PC-3 (cell line): Measurements from ENCODE around the gene PAMR1.

Source experiments
- EZH2 ChIP-seq: fragments of 300-600 bp; sonication (generic); IDR thresholded peaks from one replicate; pipeline ENCODE4 v1.6.1; 2017; ENCODE audit warnings: antibody characterized with exemption, mild to moderate bottlenecking, low read length; ENCODE audit not compliant: unreplicated experiment
- EZH2phosphoT487 ChIP-seq: fragments of 300-600 bp; sonication (generic); IDR thresholded peaks from 2 replicates; pipeline ENCODE4 v1.6.1; 2018; ENCODE audit warnings: mild to moderate bottlenecking, antibody characterized with exemption, low read length, borderline replicate concordance
- TF ChIP-seq, protein P1 (sequence below): fragments of 300-600 bp; sonication (generic); conservative IDR thresholded peaks from 2 replicates; pipeline ENCODE4 v1.5.1; 2017; ENCODE audit warnings: antibody characterized with exemption, low read depth, mild to moderate bottlenecking, low read length

DNA sequence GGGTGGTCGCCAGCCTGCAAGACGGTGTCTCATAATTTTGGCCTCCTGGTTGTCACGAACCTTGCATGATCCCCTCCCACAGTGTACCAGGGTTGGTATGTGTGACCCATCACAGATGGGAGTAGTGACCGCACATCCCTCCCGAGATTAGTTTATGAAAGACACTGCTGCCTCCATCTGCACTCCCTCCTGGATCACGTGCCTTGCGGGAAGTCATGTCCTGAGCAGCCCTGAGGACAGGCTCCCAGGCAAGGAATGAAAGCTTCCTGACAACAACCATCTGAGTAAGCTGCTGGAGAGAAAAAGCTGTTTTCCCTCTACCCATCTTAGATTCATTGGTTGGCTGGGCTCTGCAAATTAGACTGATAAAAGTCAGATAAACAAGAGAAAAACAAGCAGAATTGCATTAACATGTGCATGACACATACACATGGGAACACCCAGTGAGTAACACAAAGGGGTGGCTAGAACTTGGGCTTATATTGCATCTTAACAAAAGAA lies 14.4 kb upstream of the PAMR1 start:
- TF ChIP-seq, protein P1, sequence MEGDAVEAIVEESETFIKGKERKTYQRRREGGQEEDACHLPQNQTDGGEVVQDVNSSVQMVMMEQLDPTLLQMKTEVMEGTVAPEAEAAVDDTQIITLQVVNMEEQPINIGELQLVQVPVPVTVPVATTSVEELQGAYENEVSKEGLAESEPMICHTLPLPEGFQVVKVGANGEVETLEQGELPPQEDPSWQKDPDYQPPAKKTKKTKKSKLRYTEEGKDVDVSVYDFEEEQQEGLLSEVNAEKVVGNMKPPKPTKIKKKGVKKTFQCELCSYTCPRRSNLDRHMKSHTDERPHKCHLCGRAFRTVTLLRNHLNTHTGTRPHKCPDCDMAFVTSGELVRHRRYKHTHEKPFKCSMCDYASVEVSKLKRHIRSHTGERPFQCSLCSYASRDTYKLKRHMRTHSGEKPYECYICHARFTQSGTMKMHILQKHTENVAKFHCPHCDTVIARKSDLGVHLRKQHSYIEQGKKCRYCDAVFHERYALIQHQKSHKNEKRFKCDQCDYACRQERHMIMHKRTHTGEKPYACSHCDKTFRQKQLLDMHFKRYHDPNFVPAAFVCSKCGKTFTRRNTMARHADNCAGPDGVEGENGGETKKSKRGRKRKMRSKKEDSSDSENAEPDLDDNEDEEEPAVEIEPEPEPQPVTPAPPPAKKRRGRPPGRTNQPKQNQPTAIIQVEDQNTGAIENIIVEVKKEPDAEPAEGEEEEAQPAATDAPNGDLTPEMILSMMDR, result no peak
- TF ChIP-seq EZH2 (no peak), EZH2phosphoT487 (no peak)
